HPDE6-E6E7 (cell line): ENCODE measurements around the gene SIM2.
"Not testable (repeated sequence)": the region's sequence is repeated elsewhere in the genome, so short reads cannot be mapped to it uniquely, and the experiment has no call there.

Source experiments
- DNase-seq: peaks from one replicate; pipeline ENCODE4 v3.0.0; 2011; ENCODE audit warnings: missing footprints; ENCODE audit errors: extremely low spot score

SIM2 gene

GRCh38 chr21:36698981-36699545 is at the start of gene SIM2:
Gene SIM2 (plus strand): TSS chr21:36699115. CDS start chr21:36699747, 632 bp downstream.
- DNase-seq, result no peak

DNA sequence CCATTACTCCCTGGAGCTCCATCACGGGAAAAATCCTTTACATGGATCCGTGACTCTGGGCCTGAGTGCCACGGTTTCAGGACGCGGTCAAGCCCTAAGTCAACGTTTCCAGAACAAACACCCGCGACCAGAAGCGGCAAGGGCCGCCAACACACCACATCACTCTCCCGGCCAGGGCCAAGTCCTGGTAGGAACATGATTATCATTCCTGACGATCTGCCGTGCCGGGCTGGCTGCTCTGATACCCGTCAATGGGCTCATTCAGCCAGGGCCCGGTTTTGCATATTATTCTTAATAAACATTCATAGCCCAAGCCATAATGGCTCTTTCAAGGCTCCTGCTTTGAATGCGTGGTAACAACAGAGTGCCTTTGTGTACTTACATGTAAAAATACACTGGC is 44.6 kb upstream of the SIM2 start:
- no peak for DNase-seq

DNA sequence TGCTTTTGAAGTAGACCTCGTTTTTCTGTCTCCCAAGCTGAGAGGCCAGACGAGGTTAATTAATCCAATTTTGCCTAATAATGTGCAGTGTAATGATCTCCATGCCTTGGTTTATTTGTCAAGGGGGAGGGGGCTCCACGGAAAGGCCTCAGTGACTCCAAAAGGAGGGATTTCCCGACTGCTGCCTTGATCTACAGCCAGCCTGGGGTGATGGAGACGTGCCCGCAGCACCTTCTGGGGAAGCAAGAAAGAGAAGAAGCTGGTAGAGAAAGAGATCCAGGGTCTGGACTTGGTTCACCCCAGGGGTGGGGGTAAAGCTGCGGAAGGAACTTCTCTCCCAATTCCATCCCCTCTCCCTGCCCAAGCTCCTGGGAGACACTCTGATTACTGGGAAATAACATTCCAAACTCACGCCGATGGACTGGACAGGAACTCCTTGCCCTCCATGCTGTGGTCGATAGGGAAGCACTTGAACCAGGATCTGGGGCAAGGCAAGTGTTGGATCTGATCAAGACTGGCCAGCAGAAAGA is 44.1 kb upstream of the SIM2 start:
- no peak for DNase-seq

DNA sequence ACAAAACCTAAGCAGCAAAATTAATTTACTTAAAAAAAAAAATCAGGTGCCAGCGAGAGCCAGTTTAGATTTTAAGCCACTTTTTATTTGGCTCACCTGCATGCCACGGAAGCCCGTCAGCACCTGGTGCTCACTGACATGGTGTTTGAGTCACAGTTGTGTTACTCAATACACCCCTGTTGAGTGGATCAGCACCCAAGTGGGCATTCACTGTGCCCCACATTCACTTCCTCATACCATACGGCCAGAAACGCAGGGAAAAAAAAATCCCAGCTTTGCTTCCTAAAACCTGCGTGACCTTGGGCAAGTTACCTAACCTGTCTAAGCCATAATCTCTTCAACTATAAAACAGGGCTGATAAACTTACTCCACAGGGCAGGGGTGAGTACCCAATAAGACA is 42.8 kb upstream of the SIM2 start:
- peak; percentile 97 for DNase-seq

DNA sequence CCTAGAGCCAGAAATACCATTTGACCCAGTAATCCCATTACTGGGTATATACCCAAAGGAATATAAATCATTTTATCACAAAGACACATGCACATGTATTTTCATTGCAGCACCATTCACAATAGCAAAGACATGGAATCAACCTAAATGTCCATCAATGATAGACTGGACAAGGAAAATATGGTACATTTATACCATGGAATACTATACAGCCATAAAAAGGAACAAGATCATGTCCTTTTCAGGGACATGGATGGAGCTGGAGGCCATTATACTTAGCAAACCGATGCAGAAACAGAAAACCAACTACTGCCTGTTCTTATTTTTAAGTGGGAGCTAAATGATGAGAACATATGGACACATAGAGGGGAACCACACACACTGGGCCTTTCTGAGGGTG is 41.6 kb upstream of the SIM2 start:
- not testable (repeated sequence) for DNase-seq

DNA sequence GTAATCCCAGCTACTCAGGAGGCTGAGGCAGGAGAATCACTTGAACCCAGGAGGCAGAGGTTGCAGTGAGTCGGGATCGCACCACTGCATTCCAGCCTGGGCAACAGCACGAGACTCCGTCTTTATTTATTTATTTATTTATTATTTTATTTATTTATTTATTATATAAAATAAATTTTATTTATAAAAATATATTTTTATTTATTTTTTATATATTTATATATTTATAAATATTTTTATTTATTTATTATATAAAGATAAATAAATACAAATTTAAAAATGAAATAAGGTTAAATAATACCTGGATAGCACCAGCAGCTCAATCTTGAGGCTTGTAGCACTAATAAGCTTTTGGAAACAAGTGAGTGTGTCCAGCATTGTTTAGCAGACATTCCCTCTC is 40.9 kb upstream of the SIM2 start:
- no peak for DNase-seq

- no peak for DNase-seq
These were observed 40.0 kb upstream of the SIM2 start for GRCh38 chr21:36658926-36659325.

DNA sequence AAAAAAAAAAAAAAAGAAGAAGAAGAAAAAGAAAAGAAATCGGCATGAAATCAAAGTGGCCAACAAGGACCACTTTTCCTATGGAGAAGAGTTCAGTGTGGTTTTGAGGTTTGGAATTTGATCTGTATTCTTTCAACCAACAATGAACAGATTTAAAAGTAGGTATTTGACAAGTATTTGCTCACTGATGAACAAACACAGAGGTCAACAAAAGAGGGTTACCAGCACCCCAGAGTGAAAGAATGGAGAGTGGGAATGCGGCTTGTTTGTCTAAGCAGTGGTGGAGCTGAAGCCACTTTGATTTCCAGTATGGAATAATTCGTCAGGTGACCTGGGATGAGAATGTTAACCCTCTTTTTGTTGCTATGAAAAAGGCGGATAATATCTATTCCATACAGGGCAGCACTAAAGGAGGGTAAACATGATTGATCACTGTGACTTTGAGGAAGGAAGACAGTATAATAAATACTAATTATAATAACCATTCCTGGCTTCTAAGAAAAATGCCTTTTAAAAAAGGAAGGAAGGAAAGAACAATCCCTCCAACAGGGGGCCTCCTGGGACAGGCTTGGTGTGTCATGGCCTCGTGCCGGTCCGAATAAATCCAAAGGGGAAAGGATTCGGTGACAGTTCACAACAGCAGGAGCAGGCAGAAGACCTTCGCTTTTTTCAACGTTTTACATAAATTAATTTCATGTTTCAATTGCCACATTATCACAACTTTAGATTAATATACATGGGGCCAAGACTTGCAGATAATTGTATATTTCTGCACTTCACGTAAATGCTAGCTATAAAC is 37.2 kb upstream of the SIM2 start:
- no peak for DNase-seq

GRCh38 chr21:36663033-36663855 is 35.7 kb upstream of the SIM2 start:
- no peak for DNase-seq

DNA sequence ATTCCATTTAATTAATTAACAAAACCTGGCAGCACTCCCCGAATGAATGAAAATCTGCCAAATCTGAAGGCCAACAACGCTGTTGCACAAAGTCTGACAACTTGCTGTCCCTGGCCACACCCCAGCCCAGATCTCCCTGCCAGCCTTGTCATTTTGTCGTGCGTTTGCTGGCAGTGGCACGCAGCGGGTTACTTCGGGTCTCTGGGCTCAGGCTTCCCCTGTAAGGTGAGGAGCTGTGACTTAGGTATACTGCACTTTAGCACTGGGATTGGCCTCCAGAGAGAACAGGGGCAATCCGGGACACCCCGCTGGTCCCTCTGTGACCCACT is 34.3 kb upstream of the SIM2 start:
- DNase-seq, result no peak

DNA sequence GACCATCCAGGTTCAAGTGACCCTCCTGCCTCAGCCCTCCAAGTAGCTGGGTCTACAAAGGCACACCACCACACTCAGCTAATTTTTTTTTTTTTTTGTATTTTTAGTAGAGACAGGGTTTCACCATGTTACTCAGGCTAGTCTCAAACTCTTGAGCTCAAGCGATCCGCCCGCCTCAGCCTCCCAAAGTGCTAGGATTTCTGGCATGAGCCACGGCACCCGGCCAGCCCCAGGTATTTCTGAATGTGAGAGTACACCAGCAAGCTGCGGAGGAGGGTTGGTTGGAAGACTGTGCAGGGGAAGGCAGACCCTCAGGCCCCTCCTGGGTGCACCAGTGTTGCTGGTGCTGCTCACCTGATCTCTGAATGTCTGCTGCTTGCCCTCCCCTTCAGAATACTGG is 33.1 kb upstream of the SIM2 start:
- DNase-seq, result no peak

DNA sequence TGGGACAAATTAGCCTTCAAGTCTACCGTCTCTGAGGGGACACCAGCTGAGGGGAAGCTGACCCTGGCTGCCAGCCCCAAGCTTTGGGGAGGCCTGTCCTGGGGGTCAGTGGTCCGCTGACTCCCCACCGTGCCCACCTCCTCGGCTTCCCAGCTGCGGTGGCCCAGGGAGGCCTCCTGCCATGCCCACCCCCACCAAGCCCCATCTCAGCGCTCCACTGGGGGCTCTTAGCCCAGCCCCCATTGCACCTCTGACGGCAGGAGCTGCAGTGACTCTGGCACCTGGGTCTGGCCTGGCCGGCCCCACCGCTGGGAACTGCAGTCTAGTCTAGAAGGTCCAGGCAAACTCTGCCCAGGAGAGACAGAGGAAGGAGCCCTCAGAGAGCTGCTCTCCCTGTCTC is 30.2 kb upstream of the SIM2 start:
- DNase-seq, result no peak

DNA sequence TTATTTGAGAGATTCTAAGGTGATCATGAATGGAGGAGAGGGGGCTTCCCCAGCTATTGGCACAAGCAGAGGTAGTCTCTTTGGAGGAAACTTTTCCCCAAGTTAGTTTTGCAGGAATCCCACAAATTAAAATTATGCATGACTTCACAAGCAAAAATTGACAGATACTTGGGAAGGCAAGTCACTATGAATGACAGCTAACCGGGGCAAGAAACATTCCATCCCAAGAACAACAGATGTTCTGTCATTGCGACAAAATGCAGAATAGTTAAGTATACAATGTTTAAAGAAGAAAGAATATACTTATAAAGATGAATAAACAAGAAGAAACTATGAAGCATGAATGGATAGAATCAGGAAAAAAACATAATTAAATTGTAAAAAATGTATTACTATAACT is 27.1 kb upstream of the SIM2 start:
- DNase-seq, result no peak

DNA sequence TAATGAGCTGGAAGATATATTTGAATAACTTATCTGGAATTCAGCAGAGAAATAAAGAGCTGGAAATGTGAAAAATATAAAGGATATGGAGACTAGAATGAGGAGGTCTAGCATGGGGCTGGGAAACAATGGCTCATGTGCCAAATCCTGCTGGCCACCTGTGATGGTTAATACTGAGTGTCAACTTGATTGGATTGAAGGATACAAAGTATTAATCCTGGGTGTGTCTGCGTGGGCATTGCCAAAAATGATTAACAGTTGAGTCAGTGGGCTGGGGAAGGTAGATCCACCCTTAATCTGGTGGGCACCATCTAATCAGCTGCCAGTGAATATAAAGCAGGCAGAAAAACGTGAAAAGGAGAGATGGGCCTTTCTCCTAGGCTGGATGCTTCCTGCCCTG is 26.6 kb upstream of the SIM2 start:
- not testable (repeated sequence) for DNase-seq

DNA sequence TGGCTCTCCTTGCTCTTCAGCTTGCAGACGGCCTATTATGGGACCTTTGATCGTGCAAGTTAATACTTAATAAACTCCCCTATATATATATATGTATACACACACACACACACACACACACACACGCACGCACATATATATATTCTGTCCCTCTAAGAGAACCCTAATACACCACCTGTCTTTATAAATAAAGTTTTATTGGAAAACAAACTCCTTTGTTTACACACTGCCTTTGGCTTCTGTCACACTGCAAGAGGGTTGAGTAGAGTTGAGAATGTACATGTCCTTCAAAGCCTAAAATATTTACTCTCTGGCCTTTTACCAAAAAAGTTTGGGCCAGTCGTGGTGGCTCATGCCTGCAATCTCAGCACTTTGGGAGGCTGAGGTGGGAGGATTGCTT is 26.2 kb upstream of the SIM2 start:
- no peak for DNase-seq

DNA sequence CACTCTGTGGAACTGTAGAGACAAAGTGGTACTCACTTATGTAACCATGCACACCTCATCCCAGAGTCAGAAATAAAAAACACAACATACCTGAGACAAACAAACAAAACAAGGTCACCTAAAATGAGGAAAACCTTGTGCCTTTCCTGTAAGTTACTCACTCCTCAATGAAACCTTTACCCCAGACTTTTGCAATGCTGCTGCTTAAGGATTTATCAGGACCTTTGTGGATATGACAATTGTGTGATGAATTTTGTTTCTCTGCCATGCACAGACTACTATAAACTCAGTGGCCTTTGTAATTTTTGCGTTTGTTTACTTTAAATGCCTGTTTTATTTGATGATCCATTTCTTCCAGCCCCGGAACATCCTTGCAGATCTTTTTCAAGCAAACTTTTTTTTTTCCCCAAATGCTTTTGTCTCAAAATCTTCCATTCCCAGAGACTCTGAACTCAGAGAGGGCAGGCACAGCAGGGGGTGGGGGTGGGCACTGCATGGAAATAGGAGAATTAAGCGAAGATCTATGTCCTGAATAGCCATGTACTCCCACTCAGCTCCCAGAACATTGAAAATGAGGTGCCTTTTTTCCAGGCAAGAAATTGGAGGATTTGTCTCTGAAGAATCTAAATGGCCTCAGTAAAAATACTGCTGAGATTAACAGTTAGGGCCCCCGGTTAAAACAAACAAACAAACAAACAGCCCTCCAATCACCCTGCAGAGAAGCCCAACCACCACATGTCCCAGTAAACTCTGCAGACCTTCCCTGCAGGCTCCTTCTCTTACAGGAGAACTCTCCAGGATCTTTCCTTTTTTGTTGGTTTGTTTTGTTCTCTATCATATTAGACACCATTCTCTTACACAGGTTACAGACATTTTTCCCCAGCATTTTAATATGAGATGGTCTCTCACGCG is 22.6 kb upstream of the SIM2 start:
- no peak for DNase-seq

DNA sequence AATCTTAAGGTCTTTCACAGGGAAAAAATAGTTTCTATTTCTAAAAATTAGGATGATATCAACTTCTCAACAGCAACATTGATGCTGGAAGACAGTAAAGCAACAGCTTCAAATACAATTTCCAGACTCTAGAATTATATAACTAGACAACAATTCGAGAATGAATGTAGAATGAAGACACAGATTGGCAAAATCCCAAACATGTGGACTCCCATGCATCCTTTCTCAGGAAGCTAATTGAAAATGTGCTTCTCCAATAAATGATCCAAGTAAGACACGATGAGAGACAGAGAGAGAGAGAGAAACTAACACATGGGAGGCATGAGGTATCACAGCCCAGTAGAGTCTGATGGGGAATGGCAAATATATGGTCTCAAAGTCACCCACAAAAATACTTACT is 21.5 kb upstream of the SIM2 start:
- no peak for DNase-seq

DNA sequence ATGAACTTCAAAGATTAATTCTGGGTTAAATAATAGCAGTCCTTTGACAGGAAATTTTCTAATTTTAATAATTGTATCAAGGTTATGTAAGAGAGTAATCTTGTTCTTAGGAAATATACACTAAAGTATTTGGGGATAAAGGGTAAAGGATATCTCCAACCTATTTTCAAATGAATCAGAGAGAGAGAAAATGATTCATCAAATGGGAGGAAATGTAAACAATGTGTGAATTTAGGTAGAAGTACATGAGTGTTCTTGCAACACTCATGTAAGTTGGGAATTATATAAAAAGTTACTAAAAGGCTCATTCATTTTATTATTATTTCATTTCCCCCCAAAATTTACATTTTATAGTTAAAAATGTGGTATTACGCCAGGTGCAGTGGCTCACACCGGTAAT is 20.4 kb upstream of the SIM2 start:
- no peak for DNase-seq

- no peak for DNase-seq
These were observed 17.7 kb upstream of the SIM2 start for GRCh38 chr21:36681117-36681631.

DNA sequence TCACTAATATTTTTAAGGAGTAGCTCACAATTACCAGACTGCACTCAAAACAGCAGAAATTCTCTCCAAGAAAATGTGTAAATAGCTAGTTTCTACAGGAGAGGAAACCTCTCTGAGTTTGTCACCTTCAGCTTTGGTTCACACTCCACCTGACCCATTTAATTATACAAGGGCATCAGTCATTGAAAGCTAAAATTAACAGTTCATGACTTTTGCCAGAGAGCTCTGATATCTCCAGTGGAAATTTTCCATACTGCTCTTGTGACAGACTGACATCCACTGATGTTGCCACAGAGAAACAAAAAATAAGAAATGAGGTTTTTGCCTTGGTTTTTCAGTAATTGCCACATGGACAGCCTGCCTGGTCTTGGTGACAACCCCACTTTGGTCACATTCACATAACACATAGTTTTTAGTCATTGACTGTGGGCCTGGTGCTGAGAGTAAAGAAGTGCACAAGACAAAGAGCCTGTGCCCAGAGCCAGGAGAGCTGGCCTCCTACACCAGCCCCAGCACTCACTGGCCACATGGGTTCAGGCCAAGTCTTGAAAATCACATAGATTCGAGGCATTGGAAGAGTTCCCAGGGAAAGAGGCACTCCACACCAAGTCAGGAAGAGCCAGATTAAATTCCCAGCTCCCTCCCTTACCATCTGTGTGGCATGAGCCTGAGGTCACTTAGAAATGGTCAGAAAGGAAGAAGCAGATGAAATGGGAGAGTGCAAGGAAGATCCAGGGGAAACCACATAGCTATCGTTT is 13.8 kb upstream of the SIM2 start:
- DNase-seq, result no peak

DNA sequence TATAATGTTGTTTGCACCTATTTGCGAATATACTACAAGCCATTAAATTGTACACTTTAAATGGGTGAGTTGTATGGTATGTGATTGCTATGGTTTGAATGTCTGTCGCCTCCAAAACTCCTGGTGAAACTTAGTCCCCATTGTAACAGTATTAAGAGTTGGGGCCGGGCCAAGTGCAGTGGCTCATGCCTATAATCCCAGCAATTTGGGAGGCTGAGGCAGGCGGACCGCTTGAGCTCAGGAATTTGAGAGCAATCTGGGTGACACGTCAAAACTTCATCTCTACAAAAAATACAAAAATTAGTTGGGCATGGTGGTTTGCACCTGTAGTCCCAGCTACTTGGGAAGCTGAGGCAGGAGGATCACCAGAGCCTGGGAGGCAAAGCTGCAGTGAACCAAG is 12.0 kb upstream of the SIM2 start:
- DNase-seq, result no peak
